Endothelial cell of umbilical vein (primary cell): Measurements from ENCODE around the gene S100A3. TPM values are rescaled to one million over a fixed set of nuclear protein-coding genes. Genes with fewer than 3 reads are reported as not detected.

Experiments
- BruUV-seq: library from RNA; stranded (reverse); fragments of 400-500 nt; replicated peaks from 2 replicates; lab custom pipeline; 2021; lab: Mats Ljungman, UMichigan
- CTCF ChIA-PET: fragments of 300-600, 350-600 bp; sonication (Branson Sonifier 250); formaldehyde crosslinking; loops from one replicate; lab custom pipeline; 2021; ENCODE audit warnings: antibody characterized with exemption, inconsistent platforms; lab: Charles Lee
- POLR2A ChIA-PET: fragments of 300-600, 350-600 bp; sonication (Branson Sonifier 250); formaldehyde crosslinking; loops from one replicate; lab custom pipeline; 2021; ENCODE audit warnings: antibody characterized with exemption, inconsistent platforms; lab: Charles Lee
- DNase-seq: peaks from one replicate; pipeline ENCODE4 v3.0.0-alpha.2; 2011; ENCODE audit warnings: low read depth, low spot score
- FAIRE-seq: peaks from 2 replicates; lab custom pipeline; 2011; peaks lifted over from hg19 to GRCh38; lab: Jason Lieb, UNC
- H2AFZ ChIP-seq: 2 replicates; pipeline ENCODE4 v1.6.0; 2012; ENCODE audit warnings: low read depth, low read length, control low read depth, inconsistent platforms
- H3K27ac ChIP-seq: 2 replicates; pipeline ENCODE4 v1.5.1; 2011; ENCODE audit warnings: low read depth, mild to moderate bottlenecking, control low read depth, low read length, moderate library complexity; ENCODE audit not compliant: insufficient read depth
- H3K27me3 ChIP-seq, 2 experiments: 2 replicates each; pipeline versions ENCODE4 v1.6.0 to v1.6.1; 2011; ENCODE audit warnings: low read length in 2 of 2, mixed read lengths in 1 of 2; ENCODE audit not compliant: control insufficient read depth in 2 of 2, insufficient read depth in 2 of 2
- H3K36me3 ChIP-seq, 2 experiments: 2 replicates in 1 of 2; 3 replicates in 1 of 2; pipeline ENCODE4 v1.5.1; 2011; ENCODE audit warnings: low read length in 2 of 2, mild to moderate bottlenecking in 1 of 2, moderate library complexity in 1 of 2; ENCODE audit not compliant: control insufficient read depth in 2 of 2, insufficient read depth in 2 of 2; ENCODE audit errors: extremely low read depth in 1 of 2
- H3K4me1 ChIP-seq: 3 replicates; pipeline ENCODE4 v1.5.1; 2011; ENCODE audit warnings: mild to moderate bottlenecking, low read length; ENCODE audit not compliant: control insufficient read depth, insufficient read depth; ENCODE audit errors: extremely low read depth
- H3K4me2 ChIP-seq: 2 replicates; pipeline ENCODE4 v1.6.1; 2011; ENCODE audit warnings: low read length, control low read depth, mixed read lengths; ENCODE audit not compliant: insufficient read depth
- H3K4me3 ChIP-seq, 3 experiments: fragments of 200-600 bp in 1 of 3; sonication (generic), shearing (Covaris generic) in 1 of 3; replicated peaks in 1 of 3; 2 replicates each; pipeline ENCODE4 v1.5.1; 2011 to 2016; ENCODE audit warnings: control low read depth in 3 of 3, low read length in 3 of 3, mild to moderate bottlenecking in 2 of 3, inconsistent platforms in 1 of 3, low read depth in 1 of 3, moderate library complexity in 1 of 3; ENCODE audit not compliant: insufficient read depth in 1 of 3
- H3K79me2 ChIP-seq: 2 replicates; pipeline ENCODE4 v1.6.0; 2012; ENCODE audit warnings: low read length, inconsistent platforms; ENCODE audit not compliant: control insufficient read depth, insufficient read depth
- H3K9ac ChIP-seq: replicated peaks from 2 replicates; pipeline ENCODE3; 2011; ENCODE audit warnings: low read length, control low read depth; ENCODE audit not compliant: insufficient read depth; ENCODE audit errors: extremely low read depth
- H3K9me1 ChIP-seq: replicated peaks from 3 replicates; pipeline ENCODE4 v1.6.0; 2011; ENCODE audit warnings: mild to moderate bottlenecking, low read length; ENCODE audit not compliant: control insufficient read depth, insufficient read depth; ENCODE audit errors: extremely low read depth
- H3K9me3 ChIP-seq: replicated peaks from 2 replicates; pipeline ENCODE4 v1.5.1; 2012; ENCODE audit warnings: low read length, inconsistent platforms; ENCODE audit not compliant: control insufficient read depth, insufficient read depth
- H4K20me1 ChIP-seq: replicated peaks from 2 replicates; pipeline ENCODE3; 2011; ENCODE audit warnings: mild to moderate bottlenecking, low read length; ENCODE audit not compliant: control insufficient read depth, insufficient read depth; ENCODE audit errors: extremely low read depth
- EZH2 ChIP-seq: IDR thresholded peaks from 2 replicates; pipeline ENCODE4 v1.6.1; 2012; ENCODE audit warnings: borderline replicate concordance, low read depth, mild to moderate bottlenecking, moderate library complexity, low read length, inconsistent platforms; ENCODE audit not compliant: severe bottlenecking
- FOS ChIP-seq: IDR thresholded peaks from 2 replicates; pipeline ENCODE4 v1.6.1; 2011; ENCODE audit warnings: mild to moderate bottlenecking, low read length, moderate library complexity, borderline replicate concordance; ENCODE audit not compliant: insufficient read depth
- GATA2 ChIP-seq: IDR thresholded peaks from 2 replicates; pipeline ENCODE4 v1.7.0; 2011; ENCODE audit warnings: low read depth, mild to moderate bottlenecking, moderate library complexity, mixed read lengths, low read length; ENCODE audit not compliant: insufficient read length, insufficient read depth
- JUN ChIP-seq: IDR thresholded peaks from 2 replicates; pipeline ENCODE4 v1.6.1; 2011; ENCODE audit warnings: borderline replicate concordance, low read depth; ENCODE audit not compliant: insufficient read length, insufficient read depth
- MYC ChIP-seq: IDR thresholded peaks from one replicate; pipeline ENCODE4 v1.6.1; 2011; ENCODE audit warnings: mild to moderate bottlenecking, low read depth, low read length
- POLR2A ChIP-seq: IDR thresholded peaks from 2 replicates; pipeline ENCODE4 v1.6.1; 2012; ENCODE audit warnings: low read depth, mild to moderate bottlenecking, control low read depth, low read length
- POLR2AphosphoS5 ChIP-seq: IDR thresholded peaks from 2 replicates; pipeline ENCODE4 v1.6.1; 2012; ENCODE audit warnings: low read depth, mild to moderate bottlenecking, control low read depth, low read length, moderate library complexity; ENCODE audit not compliant: insufficient read depth
- dilution Hi-C: fragments of 300-500 bp; cut with MboI; formaldehyde crosslinking; loops from one replicate; pipeline ENCODE4 v1.15.0; 2019; ENCODE audit warnings: low sequenced_read_pairs; ENCODE audit not compliant: extremely low pct_ligation_motif_present
- intact Hi-C: fragments of 100-400 bp; cut with micrococcal nuclease; formaldehyde crosslinking; loops from one replicate; pipeline ENCODE4 v1.10.0; 2022
- polyA plus RNA-seq, 4 experiments: library from polyadenylated mRNA; depleted of rRNA in 3 of 4; stranded (reverse) in 3 of 4; unstranded in 1 of 4; fragments of >200 nt; gene quantifications; 2 replicates each; pipeline versions ENCODE4 v1.2.1 to v1.2.3, GENCODE V29; 2011 to 2012; ENCODE audit warnings: missing spikeins in 1 of 4
- total RNA-seq: library from RNA; stranded (reverse); gene quantifications from 2 replicates; pipeline ENCODE4 v1.2.3, GENCODE V29; 2021
- TF ChIP-seq, protein P1 (sequence below), 2 donors: IDR thresholded peaks; 1 replicate in 1 of 2; 2 replicates in 1 of 2; pipeline ENCODE4 v1.5.1; 2011; ENCODE audit warnings: low read length in 2 of 2, mild to moderate bottlenecking in 2 of 2, moderate library complexity in 2 of 2, control low read depth in 1 of 2, inconsistent platforms in 1 of 2, low read depth in 1 of 2; ENCODE audit not compliant: insufficient read depth in 1 of 2; ENCODE audit errors: extremely low read depth in 1 of 2
- TF ChIP-seq, protein P2 (sequence below): IDR thresholded peaks from 2 replicates; pipeline ENCODE4 v1.6.1; 2011; ENCODE audit not compliant: insufficient read depth, insufficient read length

The S100A3 gene
- total and polyA plus RNA-seq, 2 donors (not counting 3 experiments of a cell fraction or from before 2014, with no cell fraction given) = 0.42 to 1.3 TPM

- DNase-seq (no peak), FAIRE-seq (no peak)
- no peak overlapping the region for H3K9ac ChIP-seq
- ChIA-PET CTCF (interaction anchor here (0.6 to 0.9 kb wide), 2 partner anchors 8 to 9 kb away, joined by 3 read pairs; no protein-coding TSS in a partner anchor), POLR2A (no interaction called here)
- BruUV-seq = no TSS peak
- no peaks in the 10 kb centered on the region for H3K9me1 ChIP-seq
- H2AFZ ChIP-seq = no peak overlapping the region
- H3K4me2 ChIP-seq = no peak overlapping the region
- no peaks in the 10 kb centered on the region for H3K4me1 ChIP-seq
- no peaks in the 10 kb centered on the region for H3K9me3 ChIP-seq
- H3K79me2 ChIP-seq = no peaks in the 10 kb centered on the region
- TF ChIP-seq MYC (no peak), POLR2A (no peak), FOS (no peak), EZH2 (no peak), POLR2AphosphoS5 (no peak)
- TF ChIP-seq, protein P1, sequence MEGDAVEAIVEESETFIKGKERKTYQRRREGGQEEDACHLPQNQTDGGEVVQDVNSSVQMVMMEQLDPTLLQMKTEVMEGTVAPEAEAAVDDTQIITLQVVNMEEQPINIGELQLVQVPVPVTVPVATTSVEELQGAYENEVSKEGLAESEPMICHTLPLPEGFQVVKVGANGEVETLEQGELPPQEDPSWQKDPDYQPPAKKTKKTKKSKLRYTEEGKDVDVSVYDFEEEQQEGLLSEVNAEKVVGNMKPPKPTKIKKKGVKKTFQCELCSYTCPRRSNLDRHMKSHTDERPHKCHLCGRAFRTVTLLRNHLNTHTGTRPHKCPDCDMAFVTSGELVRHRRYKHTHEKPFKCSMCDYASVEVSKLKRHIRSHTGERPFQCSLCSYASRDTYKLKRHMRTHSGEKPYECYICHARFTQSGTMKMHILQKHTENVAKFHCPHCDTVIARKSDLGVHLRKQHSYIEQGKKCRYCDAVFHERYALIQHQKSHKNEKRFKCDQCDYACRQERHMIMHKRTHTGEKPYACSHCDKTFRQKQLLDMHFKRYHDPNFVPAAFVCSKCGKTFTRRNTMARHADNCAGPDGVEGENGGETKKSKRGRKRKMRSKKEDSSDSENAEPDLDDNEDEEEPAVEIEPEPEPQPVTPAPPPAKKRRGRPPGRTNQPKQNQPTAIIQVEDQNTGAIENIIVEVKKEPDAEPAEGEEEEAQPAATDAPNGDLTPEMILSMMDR (IDR thresholded peaks at IDR 0.05; ENCODE audit: extremely low read depth in 1 of 2, insufficient read depth in 1 of 2, low read depth in 1 of 2, low read length in 2 of 2) = no peak
- no peaks in the 10 kb centered on the region for H3K36me3 ChIP-seq
- no peaks in the 10 kb centered on the region for H4K20me1 ChIP-seq
- dilution Hi-C loops = no loop called here
- H3K27me3 ChIP-seq = peaks cover 3 to 5% of the 10 kb centered on the region in 2 experiments
- H3K4me3 ChIP-seq = no peak overlapping the region
- intact Hi-C loops = no loop called here
- H3K27ac ChIP-seq = no peak overlapping the region
Observed at GRCh38 chr1:153503766-153504165, 45.3 kb downstream of the S100A3 start.

- ChIA-PET CTCF (interaction anchor here (0.7 to 1.5 kb wide), 2 partner anchors 12 to 147 kb away, joined by 3 to 4 read pairs; no protein-coding TSS in a partner anchor), POLR2A (no interaction called here)
- no peak overlapping the region for H3K27ac ChIP-seq
- no peak overlapping the region for H3K4me2 ChIP-seq
- no TSS peak for BruUV-seq
- no peaks in the 10 kb centered on the region for H4K20me1 ChIP-seq
- H3K4me1 ChIP-seq = no peaks in the 10 kb centered on the region
- intact Hi-C loops (no loop called here), dilution Hi-C loops (no loop called here)
- H3K9me3 ChIP-seq = no peaks in the 10 kb centered on the region
- peaks cover 3 to 16% of the 10 kb centered on the region in 2 experiments for H3K27me3 ChIP-seq
- no peaks in the 10 kb centered on the region for H3K9me1 ChIP-seq
- TF ChIP-seq MYC = no peak
- no peak for TF ChIP-seq EZH2
- no peak for TF ChIP-seq GATA2
- TF ChIP-seq, protein P2, sequence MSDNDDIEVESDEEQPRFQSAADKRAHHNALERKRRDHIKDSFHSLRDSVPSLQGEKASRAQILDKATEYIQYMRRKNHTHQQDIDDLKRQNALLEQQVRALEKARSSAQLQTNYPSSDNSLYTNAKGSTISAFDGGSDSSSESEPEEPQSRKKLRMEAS = no peak
- no peak for TF ChIP-seq POLR2A
- TF ChIP-seq, protein P1 (IDR thresholded peaks at IDR 0.05; ENCODE audit: extremely low read depth in 1 of 2, insufficient read depth in 1 of 2, low read depth in 1 of 2, low read length in 2 of 2) = no peak
- no peak for TF ChIP-seq JUN
- no peak for TF ChIP-seq FOS
- TF ChIP-seq POLR2AphosphoS5 = no peak
- no peaks in the 10 kb centered on the region for H3K79me2 ChIP-seq
- H3K4me3 ChIP-seq = no peak overlapping the region
- H3K9ac ChIP-seq = no peak overlapping the region
- no peaks in the 10 kb centered on the region for H3K36me3 ChIP-seq
- FAIRE-seq (no peak), DNase-seq (no peak)
- H2AFZ ChIP-seq = no peak overlapping the region
Observed at GRCh38 chr1:153498746-153499145, 50.3 kb downstream of the S100A3 start.
